HepG2 (cell line): Measurements from ENCODE around the gene CCDC106. TPM values are rescaled to one million over a fixed set of nuclear protein-coding genes. Genes with fewer than 3 reads are reported as not detected.
A peak's percentile ranks its signal among the peaks of the same experiment; 100 is the strongest.

ENCODE experiments used
- CHCHD3 ChIP-seq: sonication (generic); formaldehyde crosslinking; IDR thresholded peaks from 2 replicates; pipeline ENCODE4 v1.8.0; 2022; ENCODE audit warnings: mild to moderate bottlenecking, missing genetic modification reagents, moderate library complexity
- ETV6 ChIP-seq: sonication (generic); formaldehyde crosslinking; conservative IDR thresholded peaks from 2 replicates; pipeline ENCODE4 v1.4.0; 2020; ENCODE audit warnings: missing genetic modification reagents
- FOXC1 ChIP-seq: sonication (generic); formaldehyde crosslinking; IDR thresholded peaks from 2 replicates; pipeline ENCODE4 v1.8.0; 2022; ENCODE audit warnings: mild to moderate bottlenecking, missing genetic modification reagents, borderline replicate concordance
- KDM5B ChIP-seq: sonication (generic); formaldehyde crosslinking; IDR thresholded peaks from 2 replicates; pipeline ENCODE4 v1.4.0; 2020; ENCODE audit warnings: missing genetic modification reagents, mild to moderate bottlenecking, borderline replicate concordance
- NKX3-1 ChIP-seq: sonication (generic); formaldehyde crosslinking; IDR thresholded peaks from 2 replicates; pipeline ENCODE4 v1.5.0; 2020; ENCODE audit warnings: missing genetic modification reagents
- ZNF343 ChIP-seq: sonication (generic); formaldehyde crosslinking; IDR thresholded peaks from 2 replicates; pipeline ENCODE4 v1.4.0; 2020; ENCODE audit warnings: mild to moderate bottlenecking, missing genetic modification reagents
- ZNF501 ChIP-seq: sonication (generic); formaldehyde crosslinking; IDR thresholded peaks from 2 replicates; pipeline ENCODE4 v1.5.1; 2020; ENCODE audit warnings: mild to moderate bottlenecking, moderate library complexity, missing genetic modification reagents
- ZNF569 ChIP-seq: sonication (generic); formaldehyde crosslinking; IDR thresholded peaks from 2 replicates; pipeline ENCODE4 v1.5.0; 2020; ENCODE audit warnings: mild to moderate bottlenecking, missing genetic modification reagents, moderate library complexity, borderline replicate concordance
- ZNF572 ChIP-seq: sonication (generic); formaldehyde crosslinking; IDR thresholded peaks from 2 replicates; pipeline ENCODE4 v1.5.1; 2020; ENCODE audit warnings: mild to moderate bottlenecking, missing genetic modification reagents
- ZNF580 ChIP-seq: IDR thresholded peaks from 2 replicates; pipeline ENCODE4 v1.6.1; 2016; ENCODE audit warnings: low read depth, borderline replicate concordance
- ZNF720 ChIP-seq: sonication (generic); formaldehyde crosslinking; IDR thresholded peaks from 2 replicates; pipeline ENCODE4 v1.4.0; 2020; ENCODE audit warnings: missing genetic modification reagents
- polyA plus RNA-seq, 8 experiments: library from polyadenylated mRNA; depleted of rRNA in 3 of 8; stranded (reverse) in 7 of 8; unstranded in 1 of 8; fragments of >200 nt; fragmentation: Illumina TruSeq in 4 of 8; extraction: Trizol in 4 of 8; gene quantifications; 2 replicates each; pipeline versions ENCODE4 v1.2.1 to v1.2.3, GENCODE V29; 2011 to 2016; ENCODE audit warnings: low read depth in 4 of 8, missing spikeins in 1 of 8, mixed read lengths in 1 of 8; ENCODE audit not compliant: insufficient read depth in 1 of 8
- total RNA-seq, 5 experiments: library from RNA; depleted of rRNA; stranded (reverse); fragments of >200 nt; fragmentation: Illumina TruSeq; extraction: Trizol; gene quantifications; 2 replicates each; pipeline ENCODE4 v1.2.3, GENCODE V29; 2016; ENCODE audit warnings: low read depth in 1 of 5
- TF ChIP-seq, protein P1 (sequence below): sonication (generic); formaldehyde crosslinking; IDR thresholded peaks from 2 replicates; pipeline ENCODE4 v1.4.0; 2020; ENCODE audit warnings: missing genetic modification reagents
- TF ChIP-seq, protein P2 (sequence below): sonication (generic); formaldehyde crosslinking; IDR thresholded peaks from 2 replicates; pipeline ENCODE4 v1.4.0; 2020; ENCODE audit warnings: mild to moderate bottlenecking, missing genetic modification reagents
- TF ChIP-seq, protein P3 (sequence below): sonication (generic); formaldehyde crosslinking; IDR thresholded peaks from 2 replicates; pipeline ENCODE4 v1.4.0; 2020; ENCODE audit warnings: missing genetic modification reagents
- TF ChIP-seq, protein P4 (sequence below), 2 experiments: fragments of 450-650 bp in 1 of 2; sonication (generic) in 1 of 2; formaldehyde crosslinking in 1 of 2; IDR thresholded peaks; 2 replicates each; pipeline versions ENCODE4 v1.6.1 to v1.8.0; 2016 to 2022; ENCODE audit warnings: antibody characterized with exemption in 1 of 2, mild to moderate bottlenecking in 1 of 2, missing genetic modification reagents in 1 of 2

CCDC106 gene
- total and polyA plus RNA-seq, 2 of the 13 experiments (the other 11 are each of a cell fraction or from before 2014, with no cell fraction given) = 4.7 to 8.8 TPM

- TF ChIP-seq, protein P1, sequence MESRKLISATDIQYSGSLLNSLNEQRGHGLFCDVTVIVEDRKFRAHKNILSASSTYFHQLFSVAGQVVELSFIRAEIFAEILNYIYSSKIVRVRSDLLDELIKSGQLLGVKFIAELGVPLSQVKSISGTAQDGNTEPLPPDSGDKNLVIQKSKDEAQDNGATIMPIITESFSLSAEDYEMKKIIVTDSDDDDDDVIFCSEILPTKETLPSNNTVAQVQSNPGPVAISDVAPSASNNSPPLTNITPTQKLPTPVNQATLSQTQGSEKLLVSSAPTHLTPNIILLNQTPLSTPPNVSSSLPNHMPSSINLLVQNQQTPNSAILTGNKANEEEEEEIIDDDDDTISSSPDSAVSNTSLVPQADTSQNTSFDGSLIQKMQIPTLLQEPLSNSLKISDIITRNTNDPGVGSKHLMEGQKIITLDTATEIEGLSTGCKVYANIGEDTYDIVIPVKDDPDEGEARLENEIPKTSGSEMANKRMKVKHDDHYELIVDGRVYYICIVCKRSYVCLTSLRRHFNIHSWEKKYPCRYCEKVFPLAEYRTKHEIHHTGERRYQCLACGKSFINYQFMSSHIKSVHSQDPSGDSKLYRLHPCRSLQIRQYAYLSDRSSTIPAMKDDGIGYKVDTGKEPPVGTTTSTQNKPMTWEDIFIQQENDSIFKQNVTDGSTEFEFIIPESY (CRISPR knock-in tag) = no peak
- TF ChIP-seq ZNF501 (CRISPR knock-in tag) = 0 out of 2 replicates have a peak, but pooled peaks have one; percentile 2
- no peak for TF ChIP-seq CHCHD3 (CRISPR knock-in tag)
- TF ChIP-seq ZNF572 (CRISPR knock-in tag) = no peak
- TF ChIP-seq KDM5B (CRISPR knock-in tag) = no peak
- no peak for TF ChIP-seq ETV6 (CRISPR knock-in tag)
- TF ChIP-seq ZNF720 (CRISPR knock-in tag) = no peak
- 0 out of 2 replicates have a peak, but pooled peaks have one; percentile 26 for TF ChIP-seq ZNF580 (CRISPR knock-in tag)
- TF ChIP-seq ZNF569 (CRISPR knock-in tag) = no peak
- TF ChIP-seq FOXC1 (CRISPR knock-in tag) = no peak
- no peak for TF ChIP-seq ZNF343 (CRISPR knock-in tag)
- TF ChIP-seq, protein P2, sequence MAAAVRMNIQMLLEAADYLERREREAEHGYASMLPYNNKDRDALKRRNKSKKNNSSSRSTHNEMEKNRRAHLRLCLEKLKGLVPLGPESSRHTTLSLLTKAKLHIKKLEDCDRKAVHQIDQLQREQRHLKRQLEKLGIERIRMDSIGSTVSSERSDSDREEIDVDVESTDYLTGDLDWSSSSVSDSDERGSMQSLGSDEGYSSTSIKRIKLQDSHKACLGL (CRISPR knock-in tag) = no peak
- TF ChIP-seq NKX3-1 (CRISPR knock-in tag) = no peak
- TF ChIP-seq, protein P3, sequence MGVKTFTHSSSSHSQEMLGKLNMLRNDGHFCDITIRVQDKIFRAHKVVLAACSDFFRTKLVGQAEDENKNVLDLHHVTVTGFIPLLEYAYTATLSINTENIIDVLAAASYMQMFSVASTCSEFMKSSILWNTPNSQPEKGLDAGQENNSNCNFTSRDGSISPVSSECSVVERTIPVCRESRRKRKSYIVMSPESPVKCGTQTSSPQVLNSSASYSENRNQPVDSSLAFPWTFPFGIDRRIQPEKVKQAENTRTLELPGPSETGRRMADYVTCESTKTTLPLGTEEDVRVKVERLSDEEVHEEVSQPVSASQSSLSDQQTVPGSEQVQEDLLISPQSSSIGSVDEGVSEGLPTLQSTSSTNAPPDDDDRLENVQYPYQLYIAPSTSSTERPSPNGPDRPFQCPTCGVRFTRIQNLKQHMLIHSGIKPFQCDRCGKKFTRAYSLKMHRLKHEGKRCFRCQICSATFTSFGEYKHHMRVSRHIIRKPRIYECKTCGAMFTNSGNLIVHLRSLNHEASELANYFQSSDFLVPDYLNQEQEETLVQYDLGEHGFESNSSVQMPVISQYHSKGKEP (CRISPR knock-in tag) = no peak
- TF ChIP-seq, protein P4, sequence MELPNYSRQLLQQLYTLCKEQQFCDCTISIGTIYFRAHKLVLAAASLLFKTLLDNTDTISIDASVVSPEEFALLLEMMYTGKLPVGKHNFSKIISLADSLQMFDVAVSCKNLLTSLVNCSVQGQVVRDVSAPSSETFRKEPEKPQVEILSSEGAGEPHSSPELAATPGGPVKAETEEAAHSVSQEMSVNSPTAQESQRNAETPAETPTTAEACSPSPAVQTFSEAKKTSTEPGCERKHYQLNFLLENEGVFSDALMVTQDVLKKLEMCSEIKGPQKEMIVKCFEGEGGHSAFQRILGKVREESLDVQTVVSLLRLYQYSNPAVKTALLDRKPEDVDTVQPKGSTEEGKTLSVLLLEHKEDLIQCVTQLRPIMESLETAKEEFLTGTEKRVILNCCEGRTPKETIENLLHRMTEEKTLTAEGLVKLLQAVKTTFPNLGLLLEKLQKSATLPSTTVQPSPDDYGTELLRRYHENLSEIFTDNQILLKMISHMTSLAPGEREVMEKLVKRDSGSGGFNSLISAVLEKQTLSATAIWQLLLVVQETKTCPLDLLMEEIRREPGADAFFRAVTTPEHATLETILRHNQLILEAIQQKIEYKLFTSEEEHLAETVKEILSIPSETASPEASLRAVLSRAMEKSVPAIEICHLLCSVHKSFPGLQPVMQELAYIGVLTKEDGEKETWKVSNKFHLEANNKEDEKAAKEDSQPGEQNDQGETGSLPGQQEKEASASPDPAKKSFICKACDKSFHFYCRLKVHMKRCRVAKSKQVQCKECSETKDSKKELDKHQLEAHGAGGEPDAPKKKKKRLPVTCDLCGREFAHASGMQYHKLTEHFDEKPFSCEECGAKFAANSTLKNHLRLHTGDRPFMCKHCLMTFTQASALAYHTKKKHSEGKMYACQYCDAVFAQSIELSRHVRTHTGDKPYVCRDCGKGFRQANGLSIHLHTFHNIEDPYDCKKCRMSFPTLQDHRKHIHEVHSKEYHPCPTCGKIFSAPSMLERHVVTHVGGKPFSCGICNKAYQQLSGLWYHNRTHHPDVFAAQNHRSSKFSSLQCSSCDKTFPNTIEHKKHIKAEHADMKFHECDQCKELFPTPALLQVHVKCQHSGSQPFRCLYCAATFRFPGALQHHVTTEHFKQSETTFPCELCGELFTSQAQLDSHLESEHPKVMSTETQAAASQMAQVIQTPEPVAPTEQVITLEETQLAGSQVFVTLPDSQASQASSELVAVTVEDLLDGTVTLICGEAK (IDR thresholded peaks at IDR 0.05) = no peak
- TF ChIP-seq, protein P4 (CRISPR knock-in tag; IDR thresholded peaks at IDR 0.05) = peak; percentile 10; the same call in 1 of the 2 replicates
Observed at GRCh38 chr19:55683449-55684261, 35.6 kb downstream of the CCDC106 start (continued).
